PC-3 (cell line): ENCODE measurements around the gene USP33.

Experiments used
- CTCF ChIP-seq: fragments of 300-600 bp; sonication (generic); conservative IDR thresholded peaks from 2 replicates; pipeline ENCODE4 v1.5.1; 2017; ENCODE audit warnings: antibody characterized with exemption, low read depth, mild to moderate bottlenecking, low read length
- EZH2 ChIP-seq: fragments of 300-600 bp; sonication (generic); IDR thresholded peaks from one replicate; pipeline ENCODE4 v1.6.1; 2017; ENCODE audit warnings: antibody characterized with exemption, mild to moderate bottlenecking, low read length; ENCODE audit not compliant: unreplicated experiment
- EZH2phosphoT487 ChIP-seq: fragments of 300-600 bp; sonication (generic); IDR thresholded peaks from 2 replicates; pipeline ENCODE4 v1.6.1; 2018; ENCODE audit warnings: mild to moderate bottlenecking, antibody characterized with exemption, low read length, borderline replicate concordance

DNA sequence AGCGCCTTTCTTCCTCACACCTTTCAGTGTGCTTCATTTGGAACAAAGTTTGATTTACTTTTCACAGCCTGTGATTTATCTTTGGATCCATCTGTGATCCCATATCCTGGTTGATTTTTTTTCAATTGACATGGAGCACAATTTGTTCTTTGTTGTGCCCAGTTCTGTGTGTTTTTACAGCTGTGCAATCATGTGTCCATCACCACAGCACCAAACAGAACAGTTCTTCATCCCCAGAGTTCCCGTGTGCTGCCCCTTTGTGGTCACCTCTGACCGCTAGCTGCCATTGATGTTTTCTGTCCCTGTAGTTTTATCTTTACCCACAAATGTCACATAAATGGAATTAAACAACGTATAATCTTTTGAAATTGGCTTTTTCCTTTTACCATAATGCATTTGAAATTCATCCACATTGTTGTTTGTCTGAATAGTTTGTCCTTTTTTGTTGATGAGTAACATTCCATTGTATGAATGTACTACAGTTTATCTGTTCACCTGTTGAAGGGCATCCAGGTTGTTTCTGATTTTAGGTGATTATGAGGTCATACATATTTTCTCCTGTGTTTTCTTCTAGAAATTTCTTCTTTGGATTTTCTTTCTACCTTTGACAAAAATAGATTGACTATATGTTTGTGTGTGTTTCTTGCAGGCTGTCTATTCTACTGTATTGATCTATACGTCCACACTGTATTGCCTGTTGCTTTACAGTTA, 37.2 kb upstream of the USP33 start:
- TF ChIP-seq CTCF: 0 out of 2 replicates have a peak, but pooled peaks have one; percentile 21
- TF ChIP-seq EZH2: no peak
- TF ChIP-seq EZH2phosphoT487: no peak
